Activated B cell treated with CpG ODN at 0.5 μM for 24 hours (primary cell): ENCODE data around the gene CD320. TPM values are rescaled to one million over a fixed set of nuclear protein-coding genes. Genes with fewer than 3 reads are reported as not detected.
A peak's percentile ranks its signal among the peaks of the same experiment; 100 is the strongest.

Experiments
- ATAC-seq: fragments of 200-7000 bp; cut with Tn5 transposase; one replicate; pipeline ENCODE4 v1.10.0; 2021; ENCODE audit warnings: low read depth, mild to moderate bottlenecking, moderate library complexity
- CTCF ChIA-PET: fragments of 350-600 bp; sonication (Branson Sonifier 250); formaldehyde crosslinking; loops from one replicate; lab custom pipeline; 2021; ENCODE audit warnings: antibody characterized with exemption; lab: Charles Lee
- POLR2A ChIA-PET: fragments of 350-600 bp; sonication (Branson Sonifier 250); formaldehyde crosslinking; loops from one replicate; lab custom pipeline; 2021; ENCODE audit warnings: antibody characterized with exemption; lab: Charles Lee
- DNase-seq: peaks from one replicate; pipeline ENCODE4 v3.0.0; 2022
- H3K27ac Mint-ChIP-seq: one replicate; pipeline ENCODE4 v1.8.0; 2020; ENCODE audit warnings: mixed read lengths
- H3K27me3 Mint-ChIP-seq: one replicate; pipeline ENCODE4 v1.8.0; 2021; ENCODE audit warnings: mixed read lengths
- H3K36me3 Mint-ChIP-seq: one replicate; pipeline ENCODE4 v1.8.0; 2021; ENCODE audit warnings: low read depth, mixed read lengths
- H3K4me1 Mint-ChIP-seq: one replicate; pipeline ENCODE4 v1.8.0; 2021; ENCODE audit warnings: mixed read lengths
- H3K4me3 Mint-ChIP-seq: one replicate; pipeline ENCODE4 v1.8.0; 2020; ENCODE audit warnings: mild to moderate bottlenecking, mixed read lengths
- H3K9me3 Mint-ChIP-seq: one replicate; pipeline ENCODE4 v1.8.0; 2020; ENCODE audit warnings: mixed read lengths
- CTCF ChIP-seq: fragments of 200-600 bp; IDR thresholded peaks from one replicate; pipeline ENCODE4 v1.8.0; 2022; ENCODE audit warnings: antibody characterized with exemption, mild to moderate bottlenecking
- intact Hi-C: fragments of 100-400 bp; cut with micrococcal nuclease; formaldehyde crosslinking; loops from one replicate; pipeline ENCODE4 v1.15.1; 2024
- total RNA-seq: library from RNA; stranded (reverse); gene quantifications from 2 replicates; pipeline ENCODE4 v1.2.3, GENCODE V29; 2022

Gene CD320
- total RNA-seq, 1 donor from 2014 or later: 24.6 TPM

GRCh38 chr19:8262431-8262830 is 45.7 kb downstream of the CD320 start:
- CTCF ChIA-PET: no interaction called here
- peak; percentile 7 for DNase-seq
- intact Hi-C loops: loop anchor here (10.0 kb wide), 2 partner anchors 62 to 132 kb away; partner anchors contain the start of genes NDUFA7, RAB11B and RPS28
- no peaks in the 10 kb centered on the region for H3K9me3 Mint-ChIP-seq
- no peak for TF ChIP-seq CTCF
- H3K27ac Mint-ChIP-seq: no peak overlapping the region
- H3K36me3 Mint-ChIP-seq: peaks cover 43% of the 10 kb centered on the region
- POLR2A ChIA-PET: no interaction called here
- H3K27me3 Mint-ChIP-seq: no peaks in the 10 kb centered on the region
- H3K4me3 Mint-ChIP-seq: no peak overlapping the region
- ATAC-seq: no peak
- no peaks in the 10 kb centered on the region for H3K4me1 Mint-ChIP-seq

DNA sequence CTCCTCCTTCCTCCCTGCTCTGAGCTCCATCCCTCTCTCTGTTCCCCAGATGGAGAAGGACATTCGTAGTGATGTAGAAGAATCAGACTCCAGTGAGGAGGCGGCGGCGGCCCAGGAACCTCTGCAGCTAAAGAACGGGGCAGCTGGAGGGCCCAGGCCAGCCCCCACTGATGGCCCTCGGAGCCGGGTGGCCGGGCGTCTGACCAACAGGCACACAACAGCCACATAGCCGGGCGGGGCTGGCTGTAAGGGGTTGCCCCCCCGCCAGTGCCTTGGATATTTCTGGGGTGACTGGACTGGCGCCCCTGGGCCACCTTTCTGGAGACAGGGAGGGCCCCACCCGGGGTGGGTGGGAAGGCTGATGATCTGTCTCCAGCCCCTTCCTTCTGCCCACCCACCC is 46.3 kb downstream of the CD320 start:
- POLR2A ChIA-PET: interaction anchor here (0.6 kb wide), 1 partner anchor 327 kb away, joined by 3 read pairs; no protein-coding TSS in a partner anchor

GRCh38 chr19:8261347-8261746 is 46.8 kb downstream of the CD320 start:
- ChIA-PET POLR2A (interaction anchor here (0.6 kb wide), 1 partner anchor 327 kb away, joined by 3 read pairs; no protein-coding TSS in a partner anchor), CTCF (no interaction called here)
- Mint-ChIP-seq H3K27ac (peak overlapping the region; percentile 24), H3K9me3 (no peaks in the 10 kb centered on the region), H3K36me3 (peaks cover 54% of the 10 kb centered on the region), H3K4me1 (no peaks in the 10 kb centered on the region), H3K4me3 (no peak overlapping the region), H3K27me3 (no peaks in the 10 kb centered on the region)
- no peak for TF ChIP-seq CTCF
- no peak for DNase-seq
- ATAC-seq: no peak
- intact Hi-C loops: loop anchor here (10.0 kb wide), 2 partner anchors 63 to 133 kb away; partner anchors contain the start of genes NDUFA7, RAB11B and RPS28

More for the DNA sequence above, 46.3 kb downstream of the CD320 start:
- Mint-ChIP-seq H3K4me1 (no peaks in the 10 kb centered on the region), H3K9me3 (no peaks in the 10 kb centered on the region), H3K36me3 (peaks cover 49% of the 10 kb centered on the region), H3K27me3 (no peaks in the 10 kb centered on the region), H3K4me3 (no peak overlapping the region), H3K27ac (no peak overlapping the region)
- no peak for TF ChIP-seq CTCF
- CTCF ChIA-PET: no interaction called here
- intact Hi-C loops: loop anchor here (10.0 kb wide), 2 partner anchors 63 to 133 kb away; partner anchors contain the start of genes NDUFA7, RAB11B and RPS28
- DNase-seq: no peak
- ATAC-seq: no peak

DNA sequence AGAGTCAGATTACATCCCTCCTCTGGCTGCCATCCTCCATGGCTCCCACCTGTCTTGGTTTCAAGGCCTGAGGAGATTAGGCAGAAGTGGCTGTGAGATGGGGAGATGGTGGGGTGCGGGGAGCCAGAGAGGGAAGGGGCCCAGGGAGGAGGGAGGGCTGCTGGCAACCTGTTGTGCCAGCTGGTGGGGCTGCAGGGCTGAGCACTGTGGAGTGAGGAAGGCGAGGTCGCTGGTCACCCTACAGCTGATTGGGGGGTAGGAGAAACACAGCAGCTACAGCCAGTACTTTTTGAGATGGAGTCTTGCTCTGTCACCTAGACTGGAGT is 48.3 kb downstream of the CD320 start:
- ChIA-PET POLR2A (interaction anchor here (0.6 kb wide), 1 partner anchor 9 kb away, joined by 12 read pairs; no protein-coding TSS in a partner anchor), CTCF (no interaction called here)
- no peak overlapping the region for H3K27ac Mint-ChIP-seq
- no peak for TF ChIP-seq CTCF
- no peaks in the 10 kb centered on the region for H3K27me3 Mint-ChIP-seq
- H3K9me3 Mint-ChIP-seq: no peaks in the 10 kb centered on the region
- intact Hi-C loops: loop anchor here (10.0 kb wide), 2 partner anchors 65 to 135 kb away; partner anchors contain the start of genes NDUFA7, RAB11B and RPS28
- no peak for DNase-seq
- peaks cover 64% of the 10 kb centered on the region for H3K36me3 Mint-ChIP-seq
- no peaks in the 10 kb centered on the region for H3K4me1 Mint-ChIP-seq
- no peak overlapping the region for H3K4me3 Mint-ChIP-seq
- no peak for ATAC-seq

GRCh38 chr19:8259142-8259921 is 48.8 kb downstream of the CD320 start:
- ChIA-PET POLR2A (interaction anchor here (0.6 kb wide), 1 partner anchor 9 kb away, joined by 12 read pairs; no protein-coding TSS in a partner anchor), CTCF (no interaction called here)
- Mint-ChIP-seq H3K4me1 (no peaks in the 10 kb centered on the region), H3K9me3 (no peaks in the 10 kb centered on the region), H3K4me3 (no peak overlapping the region), H3K36me3 (peaks cover 66% of the 10 kb centered on the region), H3K27ac (no peak overlapping the region), H3K27me3 (no peaks in the 10 kb centered on the region)
- ATAC-seq: no peak
- no peak for TF ChIP-seq CTCF
- intact Hi-C loops: no loop called here
- no peak for DNase-seq
